H1 (cell line): ENCODE data around the gene TRHDE. TPM values are rescaled to one million over a fixed set of nuclear protein-coding genes. Genes with fewer than 3 reads are reported as not detected.
"Not testable (repeated sequence)": the region's sequence is repeated elsewhere in the genome, so short reads cannot be mapped to it uniquely, and the experiment has no call there.

Source experiments
- CTCF ChIA-PET: fragments of 300-600 bp; sonication (Branson Sonifier 250); formaldehyde crosslinking; loops from one replicate; lab custom pipeline; 2021; ENCODE audit not compliant: partially characterized antibody; lab: Charles Lee
- POLR2A ChIA-PET: fragments of 300-600 bp; sonication (Branson Sonifier 250); formaldehyde crosslinking; loops from one replicate; lab custom pipeline; 2021; ENCODE audit warnings: inconsistent platforms; ENCODE audit not compliant: partially characterized antibody; lab: Charles Lee
- DNase-seq, 2 experiments: peaks; one replicate each; pipeline versions ENCODE4 v3.0.0 to v3.0.0-alpha.2; 2010 to 2022; ENCODE audit warnings: low spot score in 2 of 2, low read depth in 1 of 2, mixed read lengths in 1 of 2
- FAIRE-seq: peaks from 2 replicates; lab custom pipeline; 2011; peaks lifted over from hg19 to GRCh38; lab: Jason Lieb, UNC
- H2AFZ ChIP-seq: 2 replicates; pipeline ENCODE4 v1.8.1; 2012; ENCODE audit warnings: low read length, inconsistent platforms
- H2AK5ac ChIP-seq: 2 replicates; pipeline ENCODE4 v1.6.1; 2013; ENCODE audit warnings: low read depth, low read length
- H2BK120ac ChIP-seq: replicated peaks from 2 replicates; pipeline ENCODE3; 2013; ENCODE audit warnings: low read depth, low read length, inconsistent platforms
- H2BK12ac ChIP-seq: 2 replicates; pipeline ENCODE4 v1.6.1; 2013; ENCODE audit warnings: low read depth, low read length
- H2BK15ac ChIP-seq: 2 replicates; pipeline ENCODE4 v1.6.1; 2013; ENCODE audit warnings: low read length
- H2BK20ac ChIP-seq: 2 replicates; pipeline ENCODE4 v1.6.1; 2013; ENCODE audit warnings: low read length
- H2BK5ac ChIP-seq: 2 replicates; pipeline ENCODE4 v1.6.1; 2013; ENCODE audit warnings: low read depth, low read length
- H3K14ac ChIP-seq: 2 replicates; pipeline ENCODE4 v1.6.1; 2013; ENCODE audit warnings: inconsistent platforms; ENCODE audit not compliant: insufficient read length
- H3K18ac ChIP-seq: 2 replicates; pipeline ENCODE4 v1.6.1; 2013; ENCODE audit warnings: low read length; ENCODE audit errors: extremely low read depth
- H3K23ac ChIP-seq: 2 replicates; pipeline ENCODE4 v1.6.1; 2013; ENCODE audit warnings: inconsistent platforms; ENCODE audit not compliant: insufficient read length
- H3K23me2 ChIP-seq: 2 replicates; pipeline ENCODE4 v1.6.1; 2013; ENCODE audit warnings: low read depth, low read length
- H3K27ac ChIP-seq: 2 replicates; pipeline ENCODE4 v1.6.1; 2011; ENCODE audit warnings: low read depth, low read length, inconsistent platforms
- H3K27me3 ChIP-seq, 4 experiments: replicated peaks in 1 of 4; 1 replicate in 1 of 4; 2 replicates in 3 of 4; pipeline versions ENCODE4 v1.6.1 to v1.8.1; 2011 to 2013; ENCODE audit warnings: low read length in 3 of 4, mild to moderate bottlenecking in 3 of 4, inconsistent platforms in 2 of 4, mixed read lengths in 2 of 4, moderate library complexity in 1 of 4; ENCODE audit not compliant: control insufficient read depth in 3 of 4, insufficient read depth in 3 of 4; ENCODE audit errors: extremely low read depth in 1 of 4
- H3K36me3 ChIP-seq, 4 experiments: 2 replicates each; pipeline versions ENCODE4 v1.6.1 to v1.8.1; 2011 to 2013; ENCODE audit warnings: mild to moderate bottlenecking in 4 of 4, low read length in 3 of 4, moderate library complexity in 2 of 4, control low read depth in 1 of 4, inconsistent platforms in 1 of 4; ENCODE audit not compliant: insufficient read depth in 4 of 4, control insufficient read depth in 2 of 4
- H3K4ac ChIP-seq: replicated peaks from 2 replicates; pipeline ENCODE3; 2013; ENCODE audit warnings: low read length, low read depth, mixed read lengths, inconsistent platforms; ENCODE audit not compliant: insufficient read length
- H3K4me1 ChIP-seq, 4 experiments: replicated peaks in 1 of 4; 1 replicate in 1 of 4; 2 replicates in 3 of 4; pipeline versions ENCODE4 v1.6.1 to v1.8.1; 2011 to 2013; ENCODE audit warnings: low read length in 3 of 4, inconsistent platforms in 2 of 4, mixed read lengths in 1 of 4; ENCODE audit not compliant: insufficient read depth in 4 of 4, control insufficient read depth in 3 of 4
- H3K4me2 ChIP-seq, 2 experiments: 2 replicates each; pipeline versions ENCODE4 v1.6.1 to v1.8.1; 2011 to 2013; ENCODE audit warnings: low read depth in 2 of 2, low read length in 2 of 2, control low read depth in 1 of 2, inconsistent platforms in 1 of 2, mild to moderate bottlenecking in 1 of 2; ENCODE audit not compliant: insufficient read depth in 1 of 2
- H3K4me3 ChIP-seq, 4 experiments: fragments of 200-600, 300-600 bp in 1 of 4; sonication (generic), shearing (Covaris generic), sonication (Bioruptor Twin) in 1 of 4; 2 replicates each; pipeline versions ENCODE4 v1.5.1 to v1.8.1; 2011 to 2016; ENCODE audit warnings: low read length in 4 of 4, low read depth in 3 of 4, control low read depth in 2 of 4, inconsistent platforms in 2 of 4, mild to moderate bottlenecking in 2 of 4, mixed read lengths in 1 of 4, moderate library complexity in 1 of 4; ENCODE audit not compliant: insufficient read depth in 2 of 4; ENCODE audit errors: extremely low read depth in 1 of 4
- H3K56ac ChIP-seq: replicated peaks from 2 replicates; pipeline ENCODE3; 2013; ENCODE audit warnings: low read depth, mild to moderate bottlenecking, mixed read lengths, low read length, inconsistent platforms; ENCODE audit not compliant: insufficient read length
- H3K79me1 ChIP-seq: 2 replicates; pipeline ENCODE4 v1.6.1; 2013; ENCODE audit warnings: low read depth, low read length, control low read depth
- H3K79me2 ChIP-seq, 2 experiments: 2 replicates each; pipeline versions ENCODE4 v1.6.1 to v1.8.1; 2012 to 2013; ENCODE audit warnings: low read length in 2 of 2, mild to moderate bottlenecking in 2 of 2, inconsistent platforms in 1 of 2; ENCODE audit not compliant: insufficient read depth in 2 of 2, control insufficient read depth in 1 of 2
- H3K9ac ChIP-seq, 4 experiments: replicated peaks in 1 of 4; 1 replicate in 1 of 4; 2 replicates in 3 of 4; pipeline versions ENCODE4 v1.6.1 to v1.8.1; 2011 to 2013; ENCODE audit warnings: low read depth in 3 of 4, low read length in 3 of 4, control low read depth in 2 of 4, mild to moderate bottlenecking in 2 of 4, moderate library complexity in 2 of 4, inconsistent platforms in 1 of 4; ENCODE audit errors: extremely low read depth in 1 of 4
- H3K9me3 ChIP-seq, 2 experiments: 2 replicates each; pipeline versions ENCODE4 v1.6.1 to v1.8.1; 2012 to 2013; ENCODE audit warnings: mild to moderate bottlenecking in 2 of 2, moderate library complexity in 2 of 2, control low read depth in 1 of 2, inconsistent platforms in 1 of 2, low read depth in 1 of 2, low read length in 1 of 2, mixed read lengths in 1 of 2; ENCODE audit not compliant: insufficient read depth in 2 of 2
- H4K20me1 ChIP-seq, 2 experiments: replicated peaks in 1 of 2; 2 replicates each; pipeline versions ENCODE3 to v1.8.1; 2011 to 2013; ENCODE audit warnings: inconsistent platforms in 2 of 2, low read length in 2 of 2, mild to moderate bottlenecking in 1 of 2; ENCODE audit not compliant: insufficient read depth in 2 of 2, control insufficient read depth in 1 of 2
- H4K5ac ChIP-seq: 2 replicates; pipeline ENCODE4 v1.6.1; 2013; ENCODE audit warnings: low read length, low read depth, mixed read lengths, inconsistent platforms; ENCODE audit not compliant: insufficient read length
- H4K8ac ChIP-seq: 2 replicates; pipeline ENCODE4 v1.8.0; 2013; ENCODE audit warnings: mild to moderate bottlenecking, moderate library complexity, low read length, inconsistent platforms; ENCODE audit not compliant: insufficient read depth; ENCODE audit errors: extremely low read depth
- H4K91ac ChIP-seq: replicated peaks from 2 replicates; pipeline ENCODE3; 2013; ENCODE audit warnings: low read length, mixed read lengths, inconsistent platforms; ENCODE audit not compliant: insufficient read length
- WGBS, 2 experiments: shearing (Covaris generic) in 1 of 2; methylation state at CpG; one replicate each; pipeline versions ENCODE4 v1.1.6 to v1.1.7; 2013 to 2015; ENCODE audit warnings: low lambda C conversion rate in 2 of 2, mixed read lengths in 2 of 2, inconsistent platforms in 1 of 2, low coverage in 1 of 2, missing lambda C conversion rate in 1 of 2; ENCODE audit not compliant: insufficient replicate concordance in 2 of 2, insufficient coverage in 1 of 2, insufficient read length in 1 of 2; ENCODE audit errors: extremely low coverage in 1 of 2, missing lambda C conversion rate in 1 of 2; 5-methylcytosine and 5-hydroxymethylcytosine counted together
- polyA plus RNA-seq, 7 experiments: library from polyadenylated mRNA; depleted of rRNA in 3 of 7; stranded (reverse) in 5 of 7; unstranded in 2 of 7; fragments of >200 nt in 5 of 7; fragments of 200-250 nt in 2 of 7; gene quantifications; 1 replicate in 5 of 7; 2 replicates in 1 of 7; 4 replicates in 1 of 7; pipeline versions ENCODE4 v1.2.1 to v1.2.3, GENCODE V29; 2011 to 2013; ENCODE audit warnings: missing spikeins in 2 of 7, mixed read lengths in 2 of 7
- total RNA-seq: library from RNA; stranded (reverse); fragmentation: NEBNext Ultra II Directional; extraction: Animal tissue kit (Norgen Biotek cat#: 25700); gene quantifications from 2 replicates; pipeline ENCODE4 v1.2.1, GENCODE V29; 2021

The TRHDE gene
- total and polyA plus RNA-seq, 2 of the 8 experiments (the other 6 are each of a cell fraction or from before 2014, with no cell fraction given) = 1.3 to 5.0 TPM

DNA sequence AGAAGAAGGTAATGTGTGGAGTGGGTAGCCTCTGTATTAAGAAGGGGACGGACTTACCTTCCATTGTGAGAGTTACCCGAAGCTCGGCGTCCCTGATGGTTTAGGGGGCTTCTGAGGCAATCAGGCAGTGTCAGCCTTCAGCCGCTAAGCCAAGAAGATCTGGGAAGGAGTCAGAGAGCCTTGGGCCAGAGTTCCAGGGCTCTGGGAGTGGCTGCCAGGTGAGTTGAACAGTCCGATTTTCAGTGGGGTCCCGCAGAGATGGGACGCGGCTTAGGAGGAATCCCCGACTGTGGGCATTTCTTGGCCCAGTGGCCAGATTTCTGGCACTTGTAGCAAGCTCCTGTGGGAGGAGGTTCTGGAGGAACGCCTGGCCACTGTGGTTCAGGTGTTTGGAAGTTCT is 439.9 kb downstream of the TRHDE start:
- H3K23me2 ChIP-seq, H3K18ac ChIP-seq, H2BK5ac ChIP-seq, H2BK20ac ChIP-seq, POLR2A ChIA-PET, H3K36me3 ChIP-seq, H3K4me2 ChIP-seq, H4K8ac ChIP-seq, H3K9ac ChIP-seq, H3K23ac ChIP-seq, H3K4me3 ChIP-seq, H3K9me3 ChIP-seq, CTCF ChIA-PET, H3K27ac ChIP-seq, H2AFZ ChIP-seq, H3K14ac ChIP-seq, H3K4ac ChIP-seq, H3K56ac ChIP-seq, H3K79me1 ChIP-seq, FAIRE-seq, H2BK12ac ChIP-seq, H3K79me2 ChIP-seq, H2BK15ac ChIP-seq, H4K5ac ChIP-seq, H3K4me1 ChIP-seq, H4K91ac ChIP-seq, H3K27me3 ChIP-seq, H2AK5ac ChIP-seq, H4K20me1 ChIP-seq, DNase-seq, H2BK120ac ChIP-seq: not testable (repeated sequence)
- WGBS, 2 experiments = 96% methylated on average over 11 of the region's 11 CpGs; no CpG with 5 or more reads in 1 of the 2 experiments
